ENCODE measurements around the gene RNF223.

- TF ChIP-seq CTCF (IDR thresholded peaks at IDR 0.05; ENCODE audit: low read depth, low read length, missing input control) (no peak), MAX (IDR thresholded peaks at IDR 0.05) (no peak), YY1 (IDR thresholded peaks at IDR 0.05) (no peak), REST (IDR thresholded peaks at IDR 0.05) (no peak), ATF3 (IDR thresholded peaks at IDR 0.05) (no peak), TAF1 (conservative IDR thresholded peaks at IDR 0.05) (no peak), EGR1 (IDR thresholded peaks at IDR 0.05; ENCODE audit: low read depth in 2 of 2) (no peak), SP1 (IDR thresholded peaks at IDR 0.05) (no peak), HNF4A (conservative IDR thresholded peaks at IDR 0.05) (no peak), ZBTB33 (IDR thresholded peaks at IDR 0.05) (no peak), JUND (IDR thresholded peaks at IDR 0.05) (no peak), FOXA1 (IDR thresholded peaks at IDR 0.05) (no peak), GABPA (IDR thresholded peaks at IDR 0.05 in 1 of 2, conservative IDR thresholded peaks at IDR 0.05 in 1 of 2) (no peak)
Observed at GRCh38 chr1:1061682-1062345, 12.3 kb downstream of the RNF223 start.

Measured in liver (tissue), 3 donors.